LNCaP clone FGC (cell line): ENCODE data around the gene OSBPL6.
"Not testable (repeated sequence)": the region's sequence is repeated elsewhere in the genome, so short reads cannot be mapped to it uniquely, and the experiment has no call there.

Source experiments
- DNase-seq: peaks from one replicate; pipeline ENCODE4 v3.0.0-alpha.2; 2011; ENCODE audit warnings: low read depth
- H3K4me3 ChIP-seq: 2 replicates; pipeline ENCODE4 v1.5.1; 2011; ENCODE audit warnings: mild to moderate bottlenecking, low read depth, low read length, control low read depth
- TF ChIP-seq, protein P1 (sequence below): IDR thresholded peaks from 2 replicates; pipeline ENCODE4 v1.5.1; 2012; ENCODE audit warnings: mild to moderate bottlenecking; ENCODE audit not compliant: control insufficient read depth, insufficient read depth; ENCODE audit errors: extremely low read depth

Gene OSBPL6

DNA sequence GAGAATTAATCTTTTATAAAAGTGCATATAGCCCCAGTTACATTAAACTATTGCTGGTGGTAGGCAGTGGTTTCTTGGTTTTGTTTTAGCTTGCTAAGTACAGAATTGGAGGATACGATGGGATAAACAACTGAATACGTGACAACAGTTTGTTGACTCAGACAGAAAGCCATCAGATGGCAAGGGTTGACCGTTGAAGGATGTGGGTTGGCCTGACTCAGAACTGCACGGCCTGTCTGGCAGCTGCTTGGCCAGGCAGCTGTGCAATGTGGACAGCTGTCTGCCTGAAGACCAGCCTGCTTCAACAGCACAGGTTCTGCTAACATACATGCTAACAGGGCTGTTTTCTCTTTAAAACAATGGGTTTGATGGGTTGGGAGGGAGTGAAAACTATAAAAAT lies 210.1 kb downstream of the OSBPL6 start:
- no peak overlapping the region for H3K4me3 ChIP-seq
- TF ChIP-seq, protein P1, sequence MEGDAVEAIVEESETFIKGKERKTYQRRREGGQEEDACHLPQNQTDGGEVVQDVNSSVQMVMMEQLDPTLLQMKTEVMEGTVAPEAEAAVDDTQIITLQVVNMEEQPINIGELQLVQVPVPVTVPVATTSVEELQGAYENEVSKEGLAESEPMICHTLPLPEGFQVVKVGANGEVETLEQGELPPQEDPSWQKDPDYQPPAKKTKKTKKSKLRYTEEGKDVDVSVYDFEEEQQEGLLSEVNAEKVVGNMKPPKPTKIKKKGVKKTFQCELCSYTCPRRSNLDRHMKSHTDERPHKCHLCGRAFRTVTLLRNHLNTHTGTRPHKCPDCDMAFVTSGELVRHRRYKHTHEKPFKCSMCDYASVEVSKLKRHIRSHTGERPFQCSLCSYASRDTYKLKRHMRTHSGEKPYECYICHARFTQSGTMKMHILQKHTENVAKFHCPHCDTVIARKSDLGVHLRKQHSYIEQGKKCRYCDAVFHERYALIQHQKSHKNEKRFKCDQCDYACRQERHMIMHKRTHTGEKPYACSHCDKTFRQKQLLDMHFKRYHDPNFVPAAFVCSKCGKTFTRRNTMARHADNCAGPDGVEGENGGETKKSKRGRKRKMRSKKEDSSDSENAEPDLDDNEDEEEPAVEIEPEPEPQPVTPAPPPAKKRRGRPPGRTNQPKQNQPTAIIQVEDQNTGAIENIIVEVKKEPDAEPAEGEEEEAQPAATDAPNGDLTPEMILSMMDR, result no peak
- no peak for DNase-seq

DNA sequence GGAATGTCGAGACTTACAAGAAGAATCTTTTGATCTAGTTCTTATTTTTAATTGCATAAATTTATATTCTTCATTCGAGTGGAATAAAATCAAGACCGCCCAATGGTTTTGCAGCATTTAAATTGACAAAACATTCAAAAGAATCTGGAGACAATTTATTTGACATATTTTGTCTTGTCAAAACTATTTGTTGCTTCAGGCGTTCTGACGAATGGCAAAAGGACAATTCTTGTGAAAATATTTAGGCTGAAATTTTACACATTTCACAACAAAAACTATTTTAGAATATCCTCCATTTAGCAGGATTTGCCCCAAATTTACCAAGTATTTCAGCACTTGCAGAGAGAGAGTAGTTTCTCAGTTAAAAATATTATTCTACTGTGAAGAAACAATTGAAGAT lies 214.9 kb downstream of the OSBPL6 start:
- no peak overlapping the region for H3K4me3 ChIP-seq
- TF ChIP-seq, protein P1, result no peak
- DNase-seq, result no peak

DNA sequence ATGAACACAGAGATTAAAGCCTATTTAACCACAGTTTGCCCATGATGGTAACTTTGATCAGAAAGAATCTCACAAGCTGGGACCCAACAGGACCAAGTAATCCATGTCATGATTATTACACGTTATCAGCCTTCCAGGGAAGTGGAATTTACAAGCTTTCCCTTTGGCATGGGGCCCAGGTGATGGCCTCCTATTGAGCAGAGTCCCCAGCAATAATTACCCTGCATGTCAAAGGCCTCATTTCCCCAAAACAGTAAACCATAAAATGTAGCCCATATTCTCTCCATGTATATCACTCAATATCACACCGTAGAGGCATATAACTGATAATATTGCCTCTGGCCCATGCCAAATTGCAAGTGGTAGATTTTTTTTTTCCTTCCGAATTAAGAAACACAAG lies 217.7 kb downstream of the OSBPL6 start:
- no peak overlapping the region for H3K4me3 ChIP-seq
- TF ChIP-seq, protein P1, result no peak
- no peak for DNase-seq

DNA sequence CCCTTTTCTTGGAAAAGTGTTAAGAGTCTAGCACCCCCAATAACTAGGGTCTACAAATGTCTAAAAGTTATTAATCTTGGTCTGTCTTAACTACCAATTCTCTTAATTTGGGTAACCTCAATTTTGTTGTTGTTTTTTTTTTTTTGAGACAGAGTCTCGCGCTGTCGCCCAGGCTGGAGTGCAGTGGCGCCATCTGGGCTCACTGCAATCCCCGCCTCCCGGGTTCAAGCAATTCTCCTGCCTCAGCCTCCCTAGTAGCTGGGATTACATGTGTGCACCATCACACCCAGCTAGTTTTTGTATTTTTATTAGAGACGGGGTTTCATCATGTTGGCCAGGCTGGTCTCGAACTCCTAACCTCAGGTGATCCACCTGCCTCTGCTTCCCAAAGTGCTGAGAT lies 218.1 kb downstream of the OSBPL6 start:
- DNase-seq, H3K4me3 ChIP-seq: not testable (repeated sequence)

GRCh38 chr2:178413472-178414265 lies 219.4 kb downstream of the OSBPL6 start:
- no peak for DNase-seq
- TF ChIP-seq, protein P1, result no peak
- no peak overlapping the region for H3K4me3 ChIP-seq

DNA sequence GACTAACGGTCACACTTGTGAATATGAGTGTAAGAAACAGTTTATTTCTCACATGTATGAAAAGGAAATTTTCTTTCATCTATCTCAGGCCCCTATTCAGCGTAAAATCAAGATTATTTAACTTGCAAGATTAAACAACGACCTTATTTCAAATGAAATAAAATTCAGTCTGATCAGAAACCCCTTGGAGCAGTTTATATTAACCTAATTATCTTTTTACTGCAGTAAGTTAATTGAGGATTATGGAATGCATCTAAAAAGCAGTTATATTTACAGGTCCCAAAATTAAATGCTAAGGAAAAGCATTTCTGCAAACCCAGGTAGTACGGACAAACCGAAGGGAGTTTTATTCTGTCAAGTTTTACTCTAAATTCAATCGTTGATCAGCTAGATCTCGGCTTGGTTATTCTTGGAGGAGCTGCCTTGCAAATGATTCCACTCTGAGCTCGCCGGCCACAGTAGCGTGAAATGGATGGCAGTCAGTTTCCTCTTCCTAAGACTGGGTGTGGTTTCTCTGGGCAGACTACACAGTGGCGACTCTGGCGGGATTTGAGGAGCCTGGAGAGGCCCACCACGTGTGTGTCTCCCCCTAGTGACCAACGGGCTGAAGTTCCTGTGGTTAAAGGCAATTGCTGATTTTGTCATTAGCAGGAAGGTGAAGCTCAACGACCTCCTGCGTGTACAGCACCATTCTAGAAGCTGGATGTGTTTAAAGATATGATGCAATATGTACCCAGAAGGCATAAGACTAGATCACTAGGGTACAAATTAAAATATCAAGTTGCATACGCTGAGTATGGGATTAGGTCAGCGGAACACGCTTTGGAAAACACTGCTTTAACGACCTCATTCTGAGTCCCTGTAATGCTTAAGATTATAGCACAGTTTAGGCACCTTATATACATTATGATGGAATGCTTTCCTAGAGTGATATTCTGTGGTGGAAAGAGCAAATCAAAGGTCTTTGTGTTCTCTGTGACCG lies 220.2 kb downstream of the OSBPL6 start:
- no peak overlapping the region for H3K4me3 ChIP-seq
- peak; percentile 28 for DNase-seq
- TF ChIP-seq, protein P1, result peak; percentile 69

GRCh38 chr2:178415979-178416378 lies 221.7 kb downstream of the OSBPL6 start:
- H3K4me3 ChIP-seq, result no peak overlapping the region
- TF ChIP-seq, protein P1, result no peak
- no peak for DNase-seq
